ENCODE results near the gene CYP21A2.
"Not testable (repeated sequence)": the region's sequence is repeated elsewhere in the genome, so short reads cannot be mapped to it uniquely, and the experiment has no call there.

Gene CYP21A2

DNA sequence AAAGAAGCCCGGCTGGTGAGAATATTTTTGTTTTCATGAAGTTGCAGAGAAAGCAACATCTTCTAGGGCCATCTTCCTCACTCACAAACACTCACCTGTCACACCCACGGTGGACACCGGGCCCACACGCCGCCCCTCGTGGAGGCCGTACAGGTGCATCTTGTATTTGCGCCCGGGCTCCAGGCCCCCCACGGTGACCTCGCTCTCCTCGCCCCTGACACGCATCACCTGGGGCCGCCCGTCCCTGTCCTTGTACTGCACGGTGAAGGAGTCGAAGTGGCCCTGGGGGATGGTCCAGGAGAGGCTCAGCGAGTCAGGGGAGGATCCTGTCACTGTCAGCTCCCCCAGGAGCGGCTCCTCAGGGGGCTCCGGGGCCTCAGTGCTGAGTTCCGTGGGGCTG lies 17.5 kb downstream of the CYP21A2 start:
- DNase-seq = not testable (repeated sequence)

DNA sequence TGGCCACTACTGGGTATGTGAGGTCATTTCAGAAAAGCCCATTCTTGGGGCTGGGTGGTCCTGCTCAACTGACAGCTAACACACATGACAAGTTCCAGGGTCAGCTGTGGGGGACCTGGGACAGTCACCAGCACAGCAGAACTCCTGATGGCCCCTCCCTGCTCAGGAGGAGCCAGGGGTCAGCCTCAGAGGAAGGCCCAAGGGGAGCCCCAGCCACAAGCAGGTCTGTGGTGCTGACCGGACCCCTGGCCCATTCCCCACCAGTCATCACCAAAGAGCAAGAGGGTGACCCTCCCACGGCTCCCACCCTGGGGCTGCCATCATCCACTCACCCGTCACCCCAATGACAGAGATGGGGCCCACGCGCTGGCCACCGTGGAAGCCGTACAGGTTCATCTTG lies 18.0 kb downstream of the CYP21A2 start:
- no peak for DNase-seq

DNA sequence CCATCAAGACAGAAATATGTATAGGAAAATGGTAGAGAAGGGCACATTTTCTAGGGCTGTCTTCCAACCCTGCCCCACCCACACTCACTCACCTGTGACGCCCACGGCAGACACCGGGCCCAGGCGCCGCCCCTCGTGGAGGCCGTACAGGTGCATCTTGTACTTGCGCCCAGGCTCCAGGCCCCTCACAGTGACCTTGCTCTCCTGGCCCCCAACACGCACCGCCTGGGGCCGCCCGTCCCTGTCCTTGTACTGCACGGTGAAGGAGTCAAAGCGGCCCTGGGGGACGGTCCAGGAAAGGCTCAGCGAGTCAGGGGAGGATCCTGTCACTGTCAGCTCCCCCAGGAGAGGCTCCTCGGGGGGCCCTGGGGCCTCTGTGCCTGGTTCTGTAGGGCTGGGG lies 19.8 kb downstream of the CYP21A2 start:
- no peak for DNase-seq

DNA sequence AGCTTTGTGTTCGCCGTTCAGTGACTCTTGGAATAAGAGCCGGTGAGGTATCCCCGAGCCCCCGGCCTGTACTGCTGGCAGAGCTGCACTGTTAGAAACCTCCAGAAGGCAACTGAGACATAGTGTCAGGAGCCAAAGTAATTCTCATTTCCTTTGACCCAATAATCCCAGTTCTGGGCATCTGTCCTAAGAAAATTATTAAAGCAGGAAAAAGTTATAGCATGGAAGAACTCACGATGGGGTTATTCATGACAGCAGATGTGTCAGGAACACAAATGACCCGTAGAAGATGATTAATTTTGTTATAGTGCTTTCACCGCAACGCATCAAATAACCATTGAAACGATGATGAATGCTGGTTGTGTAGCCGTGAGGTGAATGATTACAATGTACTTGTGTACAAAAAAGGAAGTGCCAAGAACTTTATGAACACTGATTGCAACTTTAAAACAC lies 20.3 kb downstream of the CYP21A2 start:
- no peak for DNase-seq

DNA sequence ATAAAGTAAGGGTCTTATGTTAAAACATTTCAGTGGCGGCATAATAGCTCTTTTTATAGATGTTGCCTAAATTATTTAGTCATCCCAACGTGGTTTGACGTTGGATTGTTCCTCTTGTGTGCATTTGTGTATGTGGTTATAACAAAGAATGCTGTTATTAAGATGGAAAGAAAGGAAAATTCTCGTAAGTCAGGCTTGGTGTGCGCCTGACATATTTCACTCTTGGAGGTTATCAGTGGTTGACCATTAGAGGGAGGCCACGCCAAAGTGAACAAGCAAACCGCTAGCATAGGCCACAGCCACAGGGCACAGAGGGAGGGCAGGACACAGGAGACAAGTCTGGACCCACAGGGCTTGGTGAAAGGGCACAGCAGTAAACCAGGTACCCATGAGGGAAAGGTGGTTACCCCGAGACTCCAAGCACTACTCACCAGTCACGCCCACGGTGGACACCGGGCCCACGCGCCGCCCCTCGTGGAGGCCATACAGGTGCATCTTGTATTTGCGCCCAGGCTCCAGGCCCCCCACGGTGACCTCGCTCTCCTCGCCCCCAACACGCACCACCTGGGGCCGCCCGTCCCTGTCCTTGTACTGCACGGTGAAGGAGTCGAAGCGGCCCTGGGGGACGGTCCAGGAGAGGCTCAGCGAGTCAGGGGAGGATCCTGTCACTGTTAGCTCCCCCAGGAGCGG lies 22.9 kb downstream of the CYP21A2 start:
- no peak for DNase-seq

DNA sequence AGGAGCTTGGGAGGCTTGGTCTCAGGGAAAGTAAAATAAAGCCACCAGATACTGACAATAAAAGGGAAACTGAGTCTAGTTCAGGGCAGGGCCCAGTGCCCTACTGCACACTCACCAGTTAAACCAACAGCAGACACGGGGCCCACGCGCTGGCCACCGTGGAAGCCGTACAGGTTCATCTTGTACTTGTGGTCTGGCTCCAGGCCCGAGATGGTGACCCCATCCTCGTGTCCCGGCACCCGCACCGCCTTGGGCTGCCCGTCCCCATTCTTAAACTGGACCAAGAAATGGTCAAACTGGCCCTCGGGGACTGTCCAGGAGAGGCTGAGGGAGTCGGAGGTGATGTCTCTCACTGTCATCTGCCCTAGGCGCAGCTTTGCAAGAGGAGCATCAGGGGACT lies 26.5 kb downstream of the CYP21A2 start:
- DNase-seq = no peak

DNA sequence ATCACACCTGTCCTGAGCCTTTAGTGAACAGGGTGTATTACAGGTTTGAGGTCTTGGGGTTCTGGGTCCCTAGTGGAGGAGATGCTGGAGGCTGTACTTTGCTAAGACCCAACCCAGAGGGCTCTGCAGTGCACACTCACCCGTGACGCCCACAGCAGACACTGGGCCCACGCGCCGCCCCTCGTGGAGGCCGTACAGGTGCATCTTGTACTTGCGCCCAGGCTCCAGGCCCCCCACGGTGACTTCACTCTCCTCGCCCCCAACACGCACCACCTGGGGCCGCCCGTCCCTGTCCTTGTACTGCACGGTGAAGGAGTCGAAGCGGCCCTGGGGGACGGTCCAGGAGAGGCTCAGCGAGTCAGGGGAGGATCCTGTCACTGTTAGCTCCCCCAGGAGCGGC lies 29.3 kb downstream of the CYP21A2 start:
- DNase-seq = not testable (repeated sequence)

DNA sequence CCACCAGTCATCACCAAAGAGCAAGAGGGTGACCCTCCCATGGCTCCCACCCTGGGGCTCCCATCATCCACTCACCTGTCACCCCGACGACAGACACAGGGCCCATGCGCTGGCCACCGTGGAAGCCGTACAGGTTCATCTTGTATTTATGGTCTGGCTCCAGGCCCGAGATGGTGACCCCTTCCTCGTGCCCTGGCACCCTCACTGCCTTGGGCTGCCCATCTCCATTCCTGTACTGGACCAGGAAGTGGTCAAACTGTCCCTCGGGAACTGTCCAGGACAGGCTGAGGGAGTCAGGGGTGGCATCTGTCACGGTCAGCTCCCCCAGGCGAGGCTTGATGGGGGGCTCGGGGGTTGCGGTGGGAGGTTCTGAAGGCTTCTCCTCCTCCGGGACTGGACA lies 30.1 kb downstream of the CYP21A2 start:
- DNase-seq = not testable (repeated sequence)

DNA sequence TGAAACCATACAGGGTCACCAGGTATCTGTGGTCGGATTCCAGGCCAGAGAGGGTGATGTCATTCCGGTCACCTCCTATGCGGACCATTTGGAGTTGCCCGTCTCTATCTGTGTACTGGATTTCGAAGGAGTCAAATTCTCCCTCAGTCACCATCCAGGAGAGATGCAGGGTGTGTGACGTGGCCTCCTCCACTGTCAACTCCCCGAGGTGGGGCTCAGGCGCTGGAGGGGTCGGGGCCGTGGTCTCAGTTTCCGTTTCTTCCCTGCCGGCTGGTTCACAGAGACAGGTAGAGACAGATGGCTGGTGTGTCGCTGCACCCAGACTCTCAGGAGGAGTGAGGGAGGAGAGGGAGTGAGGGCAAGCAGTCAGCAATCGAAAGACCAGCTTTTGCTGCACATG lies 30.7 kb downstream of the CYP21A2 start:
- no peak for DNase-seq

DNA sequence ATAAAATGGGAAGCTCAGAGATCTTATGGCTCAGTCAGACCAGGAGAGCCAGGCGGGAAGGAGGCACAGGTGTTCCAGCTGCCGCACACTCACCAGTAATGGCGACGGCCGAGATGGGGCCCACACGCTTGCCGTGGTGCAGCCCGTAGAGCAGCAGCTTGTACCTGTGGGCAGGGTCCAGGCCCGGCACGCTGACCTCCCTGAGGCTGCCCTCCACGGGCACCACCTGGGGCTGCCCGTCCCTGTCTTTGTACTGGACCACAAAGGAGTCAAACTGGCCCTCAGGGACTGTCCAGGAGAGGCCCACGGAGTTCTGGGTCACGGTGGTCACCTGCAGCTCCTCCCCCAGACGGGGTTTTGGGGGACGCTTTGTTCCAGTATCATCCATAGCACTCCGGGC lies 31.2 kb downstream of the CYP21A2 start:
- no peak for DNase-seq

DNA sequence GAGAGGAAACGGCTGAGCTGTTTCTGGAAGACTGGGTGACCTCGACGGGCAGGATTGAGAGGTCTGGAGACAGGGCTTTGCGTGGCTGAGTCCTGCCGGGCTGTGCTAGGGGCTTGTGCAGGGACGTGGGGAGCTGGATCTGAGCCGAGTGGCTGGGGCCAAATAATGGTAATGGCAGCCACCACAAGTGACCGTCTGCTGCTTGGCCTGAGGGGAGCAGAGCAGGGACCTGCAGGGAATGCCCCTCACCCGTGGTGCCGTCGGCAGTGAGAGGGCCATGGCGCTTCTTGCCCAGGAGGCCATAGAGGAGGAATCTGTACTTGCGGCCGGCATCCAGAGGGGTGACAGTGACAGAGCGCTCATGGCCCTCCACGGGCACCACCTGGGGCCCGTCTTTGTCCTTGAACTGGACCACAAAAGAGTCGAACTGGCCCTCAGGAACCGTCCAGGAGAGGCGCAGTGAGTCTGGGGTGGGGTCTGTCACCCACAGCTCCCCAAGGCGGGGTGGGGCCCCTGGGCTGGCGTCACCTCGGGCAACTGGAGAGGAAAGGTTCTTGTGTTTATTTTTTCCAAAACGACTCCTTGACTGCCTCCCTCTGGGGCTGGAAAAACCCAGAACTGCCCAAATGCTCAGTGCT lies 31.8 kb downstream of the CYP21A2 start:
- no peak for DNase-seq

DNA sequence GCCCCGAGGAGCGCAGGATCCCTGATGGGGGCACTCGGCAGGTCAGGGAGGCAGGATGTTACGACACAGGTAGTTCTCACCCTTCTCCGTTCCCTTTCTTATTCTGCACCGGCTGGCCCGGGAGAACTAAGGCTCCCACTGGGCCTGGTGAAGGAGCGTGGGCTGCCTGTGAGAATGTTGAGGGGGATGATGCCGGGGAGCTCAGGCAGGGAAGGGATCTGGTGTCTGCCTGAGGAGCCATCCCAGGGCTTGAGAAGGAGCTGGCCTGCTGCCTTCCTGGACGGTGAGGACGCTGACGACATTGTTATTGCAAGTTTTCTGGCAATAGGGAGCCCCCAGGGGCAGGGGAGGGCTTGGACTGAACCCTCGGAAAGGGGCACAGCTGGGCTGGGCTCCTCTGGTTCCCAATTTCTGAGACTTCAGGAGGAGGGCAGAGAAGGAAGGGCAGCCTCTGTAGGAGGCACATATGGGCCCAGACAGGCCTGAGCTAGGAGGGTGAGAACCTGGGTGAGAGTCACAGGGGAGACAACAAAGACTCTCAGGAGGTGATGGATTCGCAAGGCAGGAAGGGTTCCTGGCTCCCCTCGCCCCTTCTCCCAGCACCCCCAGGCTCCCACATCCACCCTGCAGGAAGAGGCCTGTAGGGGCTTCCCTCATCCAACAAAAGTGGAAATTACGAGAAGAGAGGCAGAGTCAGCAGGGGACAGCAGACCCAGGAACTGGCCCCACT lies 32.8 kb downstream of the CYP21A2 start:
- no peak for DNase-seq

DNA sequence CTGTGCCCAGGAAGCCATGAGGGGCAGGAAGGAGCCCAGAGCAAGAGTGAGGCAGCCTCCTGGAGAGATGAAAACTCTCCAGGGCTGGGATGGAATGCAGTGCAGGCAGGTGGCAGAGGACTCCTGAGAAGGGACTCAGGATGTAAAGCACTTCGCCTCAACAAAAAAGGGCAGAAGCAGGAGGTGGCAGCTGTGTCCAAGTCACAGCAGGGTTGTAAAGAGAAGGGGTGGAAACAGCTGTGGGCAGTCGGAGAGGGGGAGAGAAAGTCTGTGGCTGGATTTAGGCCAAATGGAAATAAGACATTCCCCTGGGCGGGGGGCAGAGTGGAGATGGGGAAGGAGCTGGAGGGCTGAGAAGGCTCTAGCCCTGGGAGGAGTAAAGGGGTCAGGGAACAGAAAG lies 34.9 kb downstream of the CYP21A2 start:
- DNase-seq = no peak

DNA sequence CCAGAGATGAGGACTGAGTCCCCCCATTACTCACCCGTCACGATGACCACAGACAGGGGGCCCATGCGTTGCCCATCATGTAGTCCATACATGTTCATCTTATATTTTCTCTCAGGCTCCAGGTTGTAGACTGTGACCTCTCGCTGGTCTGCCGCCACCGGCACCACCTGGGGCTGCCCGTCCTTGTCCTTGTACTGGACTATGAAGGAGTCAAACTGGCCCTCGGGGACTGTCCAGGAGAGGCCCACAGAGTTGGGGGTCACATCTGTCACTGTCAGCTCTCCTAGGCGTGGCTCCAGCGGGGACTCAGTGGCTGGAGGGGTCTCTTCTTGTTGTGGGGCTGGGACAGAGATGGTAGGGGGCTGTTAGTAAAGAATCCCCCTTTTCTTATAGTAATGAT lies 35.4 kb downstream of the CYP21A2 start:
- no peak for DNase-seq

DNA sequence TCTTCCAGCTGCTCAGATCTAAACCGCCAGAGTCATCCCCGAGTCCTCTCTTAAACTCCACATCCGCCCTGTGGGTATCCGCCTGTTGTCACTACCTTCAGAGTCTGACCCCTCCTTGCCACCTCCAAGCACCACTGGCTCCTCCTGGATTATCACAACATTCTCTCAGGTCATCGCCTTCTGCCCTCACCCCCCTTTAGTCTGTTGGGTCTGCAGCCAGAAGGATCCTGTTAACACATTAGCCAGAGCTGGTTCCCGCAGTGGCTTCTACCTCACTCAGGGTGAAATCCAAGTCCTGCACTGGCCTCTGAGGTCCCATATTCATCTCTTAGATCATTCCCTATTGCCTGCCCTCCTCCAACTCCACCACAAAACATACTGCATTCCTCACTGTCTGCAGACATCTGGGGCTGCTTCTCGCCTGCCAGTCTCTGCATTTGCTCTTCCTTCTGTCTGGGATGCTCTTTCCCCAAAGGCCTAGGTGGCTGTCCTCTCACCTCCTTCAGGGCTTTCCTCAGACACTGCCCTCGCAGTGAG lies 36.8 kb downstream of the CYP21A2 start:
- no peak for DNase-seq

DNA sequence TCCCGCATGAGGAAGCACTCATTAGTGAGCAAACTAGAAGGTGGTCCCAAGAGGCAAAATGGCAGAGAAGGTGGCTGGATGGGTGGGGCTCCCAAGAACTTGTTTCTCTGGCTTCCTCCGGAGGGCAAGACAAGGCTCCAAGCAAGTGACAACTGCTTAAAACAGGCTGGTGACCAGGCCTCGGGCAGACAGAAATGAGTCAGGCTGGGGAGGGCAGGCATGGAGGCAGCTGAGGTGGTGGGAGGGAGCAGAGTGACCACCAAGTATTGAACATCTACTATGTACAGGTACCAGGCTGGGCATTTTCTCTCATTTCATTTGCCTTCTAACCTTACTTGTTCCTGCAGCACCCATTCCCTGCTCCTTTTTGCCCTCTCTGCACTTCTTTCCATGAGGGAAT lies 37.6 kb downstream of the CYP21A2 start:
- no peak for DNase-seq

DNA sequence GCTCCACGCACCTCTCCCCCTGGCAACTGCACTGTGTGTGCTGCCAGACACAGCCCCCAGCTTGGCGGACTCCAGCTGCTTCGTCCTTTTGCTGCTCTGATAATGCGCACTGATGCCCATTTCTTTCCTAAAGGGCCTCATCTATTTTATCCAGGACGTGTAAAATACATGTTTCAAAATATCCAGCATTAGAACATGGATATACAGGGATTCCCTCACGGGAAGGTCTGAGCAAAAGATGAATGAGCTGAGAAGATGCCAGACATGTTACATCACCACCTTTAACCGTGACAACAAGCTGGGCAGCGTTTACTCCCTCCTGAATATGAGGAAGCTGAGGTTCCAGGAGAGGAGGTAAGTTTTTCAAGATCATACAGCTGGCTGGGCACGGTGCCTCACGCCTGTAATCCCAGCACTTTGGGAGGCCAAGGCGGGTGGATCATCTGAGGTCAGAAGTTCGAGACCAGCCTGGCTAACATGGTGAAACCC lies 38.1 kb downstream of the CYP21A2 start:
- no peak for DNase-seq

DNA sequence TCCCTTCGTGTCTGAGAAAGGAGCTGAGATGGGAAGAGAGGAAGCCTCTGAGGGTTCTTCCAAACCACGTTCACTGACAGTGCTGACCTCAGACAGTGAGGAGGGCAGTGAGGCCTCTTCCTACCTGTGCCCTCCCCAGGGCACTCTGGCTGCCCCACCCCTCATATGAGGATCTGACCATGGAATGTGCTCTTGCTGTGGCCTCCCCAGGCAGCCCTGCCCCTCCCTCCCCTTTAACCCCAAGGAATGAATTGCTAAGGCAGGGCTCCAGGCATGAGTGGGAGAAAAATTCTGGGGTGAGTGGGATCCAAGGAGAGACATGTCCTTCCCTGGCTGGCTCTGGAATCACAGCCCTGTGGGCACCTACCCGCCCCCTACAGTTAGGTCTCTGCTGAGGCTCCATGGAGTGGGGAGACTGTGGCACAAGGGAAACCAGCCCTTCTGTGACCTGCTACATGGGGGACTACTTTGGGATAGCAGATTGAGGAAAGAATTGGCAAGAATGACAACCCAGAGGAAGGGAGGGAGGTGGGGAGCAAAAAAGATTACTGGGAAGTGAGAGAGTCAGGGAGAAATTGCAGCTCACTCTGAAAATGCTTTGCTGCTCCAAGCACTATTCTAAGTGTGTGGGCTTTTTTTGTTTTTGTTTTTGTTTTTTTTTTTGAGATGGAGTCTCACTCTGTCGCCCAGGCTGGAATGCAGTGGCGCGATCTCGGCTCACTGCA lies 41.5 kb downstream of the CYP21A2 start:
- no peak for DNase-seq

DNA sequence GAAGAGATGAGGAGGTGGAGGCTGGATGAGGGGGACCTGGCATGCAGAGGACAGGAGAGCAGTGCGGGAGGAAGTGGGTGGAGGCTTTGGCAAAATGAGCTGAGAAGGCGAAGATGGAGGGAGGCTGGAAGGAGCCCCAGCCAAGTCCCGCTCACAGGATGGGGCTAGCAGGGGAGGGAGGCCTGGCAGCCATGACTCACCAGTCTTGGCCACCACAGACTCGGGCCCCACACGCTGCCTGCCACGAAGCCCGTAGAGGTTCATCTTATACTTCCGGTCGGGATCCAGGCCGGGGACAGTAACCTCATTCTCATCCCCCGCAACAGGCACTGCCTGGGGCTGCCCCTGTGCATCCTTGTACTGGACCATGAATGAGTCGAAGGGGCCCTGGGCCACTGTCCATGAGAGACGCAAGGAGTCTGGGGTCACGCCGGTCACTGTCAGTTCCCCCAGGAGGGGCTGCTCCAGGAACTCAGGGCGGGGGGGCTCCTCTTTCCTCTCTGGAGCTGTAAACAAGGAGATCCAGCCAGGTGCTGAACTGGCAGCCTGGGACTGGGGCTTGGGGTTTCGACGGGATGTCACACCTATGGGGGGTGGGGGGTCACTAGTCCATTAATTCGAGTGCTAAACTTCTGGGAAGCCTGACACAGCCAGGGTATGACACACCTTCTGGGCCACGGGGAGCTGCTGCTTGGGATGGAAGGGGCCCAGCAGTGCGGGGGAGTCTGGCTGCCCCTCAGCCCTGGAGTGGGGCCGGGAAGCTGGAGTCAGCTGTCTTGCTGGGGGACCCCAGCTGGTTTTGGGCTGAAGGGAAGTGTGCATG lies 43.2 kb downstream of the CYP21A2 start:
- no peak for DNase-seq

DNA sequence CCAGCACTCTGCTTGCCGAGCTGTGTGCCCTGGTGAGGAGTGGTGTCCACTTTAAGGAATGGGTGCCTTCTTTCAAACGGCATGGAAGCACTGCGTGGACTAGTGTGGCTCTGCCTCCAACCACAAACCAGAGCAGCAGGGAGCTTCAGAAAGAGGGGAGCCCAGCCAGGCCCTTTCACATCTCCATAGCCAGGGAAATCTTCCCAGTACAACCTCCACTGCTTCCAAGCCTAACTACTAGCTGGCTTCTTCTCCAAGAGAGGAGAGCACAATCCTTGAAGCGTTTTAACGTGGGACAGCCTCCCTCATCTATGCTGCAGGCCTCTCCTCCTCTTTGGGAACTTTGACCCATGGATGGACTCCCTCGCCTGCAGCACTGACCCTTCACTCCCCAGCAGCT lies 44.3 kb downstream of the CYP21A2 start:
- no peak for DNase-seq

DNA sequence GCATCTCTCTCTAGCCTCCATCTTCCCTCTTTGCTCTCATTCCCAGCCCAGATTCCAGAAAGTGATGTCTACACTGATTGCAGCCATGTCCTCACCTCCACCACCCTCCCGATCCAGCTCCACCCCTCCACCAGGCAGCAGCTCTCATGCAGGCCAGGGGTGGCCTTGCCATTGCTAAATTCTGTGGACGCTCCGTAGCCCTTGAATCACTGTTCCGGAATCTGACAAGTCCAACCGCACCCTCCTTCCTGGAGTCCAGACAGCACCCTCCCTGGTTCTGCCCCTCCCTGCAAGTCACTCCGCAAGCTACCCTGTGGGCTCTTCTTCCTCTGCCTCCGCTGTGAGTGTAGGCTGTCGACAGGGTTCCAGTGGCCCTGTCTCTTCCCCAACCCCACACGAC lies 44.7 kb downstream of the CYP21A2 start:
- DNase-seq = no peak

Measured in stimulated activated CD4-positive, alpha-beta T cell treated with anti-CD3 and anti-CD28 coated beads, Interleukin-4, amount 100 ng/mL, for 4 hours (primary cell).